MM.1S (cell line): ENCODE data around the gene COL5A1.
A peak's percentile ranks its signal among the peaks of the same experiment; 100 is the strongest.

ENCODE experiments used
- DNase-seq: peaks from one replicate; pipeline ENCODE4 v3.0.0-alpha.2; 2015
- H2AFZ ChIP-seq: fragments of 300-600 bp; sonication (generic); 2 replicates; pipeline ENCODE4 v1.6.0; 2016; ENCODE audit warnings: antibody characterized with exemption, low read length
- H3F3A ChIP-seq: fragments of 300-600 bp; sonication (generic); 2 replicates; pipeline ENCODE4 v1.6.1; 2016; ENCODE audit warnings: mild to moderate bottlenecking, antibody characterized with exemption, low read length, moderate library complexity, mixed read lengths; ENCODE audit not compliant: insufficient read depth
- H3K27ac ChIP-seq: fragments of 300-600 bp; sonication (generic); 2 replicates; pipeline ENCODE4 v1.5.1; 2016; ENCODE audit warnings: mild to moderate bottlenecking, low read length
- H3K27me3 ChIP-seq: fragments of 300-600 bp; sonication (generic); replicated peaks from 2 replicates; pipeline ENCODE4 v1.6.0; 2016; ENCODE audit warnings: low read length; ENCODE audit not compliant: insufficient read depth
- H3K36me3 ChIP-seq: fragments of 300-600 bp; sonication (generic); replicated peaks from 2 replicates; pipeline ENCODE4 v1.6.1; 2016; ENCODE audit warnings: mild to moderate bottlenecking, low read length, mixed read lengths; ENCODE audit not compliant: insufficient read depth
- H3K4me1 ChIP-seq: fragments of 300-600 bp; sonication (generic); 2 replicates; pipeline ENCODE4 v1.6.1; 2016; ENCODE audit warnings: low read length, mixed read lengths
- H3K4me2 ChIP-seq: fragments of 300-600 bp; sonication (generic); 2 replicates; pipeline ENCODE4 v1.6.0; 2016; ENCODE audit warnings: low read depth, low read length
- H3K4me3 ChIP-seq: fragments of 300-600 bp; sonication (generic); 2 replicates; pipeline ENCODE4 v1.5.1; 2016; ENCODE audit warnings: low read length, mixed read lengths
- H3K79me2 ChIP-seq: fragments of 300-600 bp; sonication (generic); 2 replicates; pipeline ENCODE4 v1.6.1; 2016; ENCODE audit warnings: mixed run types, low read length, mixed read lengths
- H3K9ac ChIP-seq: fragments of 300-600 bp; sonication (generic); 2 replicates; pipeline ENCODE4 v1.6.1; 2016; ENCODE audit warnings: low read length, mixed read lengths
- H3K9me2 ChIP-seq: fragments of 300-600 bp; sonication (generic); replicated peaks from 2 replicates; pipeline ENCODE4 v1.6.1; 2016; ENCODE audit warnings: mild to moderate bottlenecking, low read length, mixed read lengths; ENCODE audit not compliant: insufficient read depth
- H3K9me3 ChIP-seq: fragments of 300-600 bp; sonication (generic); replicated peaks from 2 replicates; pipeline ENCODE4 v1.6.1; 2016; ENCODE audit warnings: mild to moderate bottlenecking, low read length, mixed read lengths; ENCODE audit not compliant: insufficient read depth
- H4K20me1 ChIP-seq: fragments of 300-600 bp; sonication (generic); 2 replicates; pipeline ENCODE4 v1.6.1; 2016; ENCODE audit warnings: mild to moderate bottlenecking, low read length, moderate library complexity, mixed read lengths; ENCODE audit not compliant: insufficient read depth
- CTCF ChIP-seq: fragments of 300-600 bp; sonication (generic); IDR thresholded peaks from 2 replicates; pipeline ENCODE4 v1.5.1; 2016; ENCODE audit warnings: antibody characterized with exemption, low read length, mixed read lengths
- EZH2 ChIP-seq: fragments of 300-600 bp; sonication (generic); optimal IDR thresholded peaks from 2 replicates; pipeline ENCODE3; 2017; ENCODE audit warnings: low read depth, mild to moderate bottlenecking, antibody characterized with exemption, low read length, mixed read lengths
- EZH2phosphoT487 ChIP-seq: fragments of 300-600 bp; sonication (generic); IDR thresholded peaks from 2 replicates; pipeline ENCODE4 v1.6.1; 2018; ENCODE audit warnings: antibody characterized with exemption, low read length

COL5A1 gene

GRCh38 chr9:134871697-134872340, 230.2 kb downstream of the COL5A1 start:
- no peaks in the 10 kb centered on the region for H4K20me1 ChIP-seq
- H3K4me2 ChIP-seq = no peak overlapping the region
- H3K27ac ChIP-seq = no peak overlapping the region
- no peak overlapping the region for H2AFZ ChIP-seq
- no peaks in the 10 kb centered on the region for H3K36me3 ChIP-seq
- H3F3A ChIP-seq = no peaks in the 10 kb centered on the region
- H3K9ac ChIP-seq = no peak overlapping the region
- DNase-seq = no peak
- H3K4me1 ChIP-seq = no peaks in the 10 kb centered on the region
- H3K9me2 ChIP-seq = no peaks in the 10 kb centered on the region
- no peaks in the 10 kb centered on the region for H3K79me2 ChIP-seq
- H3K4me3 ChIP-seq = peak overlapping the region; percentile 4; the same call in 1 of the 2 replicates
- H3K27me3 ChIP-seq = peaks cover 64% of the 10 kb centered on the region
- TF ChIP-seq EZH2phosphoT487 = no peak
- TF ChIP-seq EZH2 = no peak
- TF ChIP-seq CTCF = no peak
- no peaks in the 10 kb centered on the region for H3K9me3 ChIP-seq

GRCh38 chr9:134872482-134873231, 231.1 kb downstream of the COL5A1 start:
- peak; percentile 40 for DNase-seq
- no peaks in the 10 kb centered on the region for H3K36me3 ChIP-seq
- peak overlapping the region; percentile 21; the same call in 1 of the 2 replicates for H3K4me2 ChIP-seq

GRCh38 chr9:134875371-134875770, 233.8 kb downstream of the COL5A1 start:
- no peak overlapping the region for H3K9ac ChIP-seq
- H3K27ac ChIP-seq = no peak overlapping the region
- H2AFZ ChIP-seq = no peak overlapping the region
- no peaks in the 10 kb centered on the region for H3K9me2 ChIP-seq
- H3K27me3 ChIP-seq = peaks cover 81% of the 10 kb centered on the region
- TF ChIP-seq EZH2phosphoT487 (no peak), EZH2 (no peak), CTCF (no peak)
- no peak overlapping the region for H3K4me3 ChIP-seq
- no peaks in the 10 kb centered on the region for H4K20me1 ChIP-seq
- no peaks in the 10 kb centered on the region for H3K79me2 ChIP-seq
- H3K4me2 ChIP-seq = no peak overlapping the region
- H3F3A ChIP-seq = no peaks in the 10 kb centered on the region
- no peak for DNase-seq
- no peaks in the 10 kb centered on the region for H3K36me3 ChIP-seq
- H3K9me3 ChIP-seq = no peaks in the 10 kb centered on the region
- no peaks in the 10 kb centered on the region for H3K4me1 ChIP-seq

More at GRCh38 chr9:134872482-134873231, 231.1 kb downstream of the COL5A1 start:
- Histone ChIP-seq H3K9me3 (no peaks in the 10 kb centered on the region), H3K4me3 (peak overlapping the region; percentile 6; the same call in 1 of the 2 replicates), H4K20me1 (no peaks in the 10 kb centered on the region), H3K9me2 (no peaks in the 10 kb centered on the region), H3F3A (no peaks in the 10 kb centered on the region), H3K79me2 (no peaks in the 10 kb centered on the region), H3K27me3 (peaks cover 72% of the 10 kb centered on the region), H3K4me1 (no peaks in the 10 kb centered on the region), H3K9ac (no peak overlapping the region), H3K27ac (no peak overlapping the region), H2AFZ (no peak overlapping the region)
- TF ChIP-seq EZH2phosphoT487 (no peak), CTCF (no peak), EZH2 (no peak)
